IPS DF 19.7 (cell line): ENCODE data around the gene ZNF575.
"Not testable (repeated sequence)": the region's sequence is repeated elsewhere in the genome, so short reads cannot be mapped to it uniquely, and the experiment has no call there.

Source experiments
- DNase-seq: peaks from one replicate; pipeline ENCODE4 v3.0.0-alpha.2; 2013; ENCODE audit warnings: low read depth, low spot score

Gene ZNF575

GRCh38 chr19:43510713-43511112 is 22.3 kb upstream of the ZNF575 start:
- DNase-seq, result no peak

- DNase-seq, result no peak
These were observed 21.7 kb upstream of the ZNF575 start for GRCh38 chr19:43511324-43511723.

- DNase-seq, result not testable (repeated sequence)
These were observed 20.6 kb upstream of the ZNF575 start for GRCh38 chr19:43512399-43512798.

- no peak for DNase-seq
These were observed 14.9 kb upstream of the ZNF575 start for GRCh38 chr19:43518051-43518450.

GRCh38 chr19:43519436-43520088 is 13.4 kb upstream of the ZNF575 start:
- no peak for DNase-seq

- DNase-seq, result no peak
These were observed 10.1 kb upstream of the ZNF575 start for GRCh38 chr19:43522929-43523328.

GRCh38 chr19:43523696-43524095 is 9.3 kb upstream of the ZNF575 start:
- not testable (repeated sequence) for DNase-seq

GRCh38 chr19:43524922-43525835 is 7.8 kb upstream of the ZNF575 start:
- DNase-seq, result no peak

- DNase-seq, result no peak
These were observed 6.9 kb upstream of the ZNF575 start for GRCh38 chr19:43525836-43526771.

- no peak for DNase-seq
These were observed 5.8 kb upstream of the ZNF575 start, which contains the start of gene ETHE1 for GRCh38 chr19:43526884-43527859. Gene ETHE1 (minus strand): TSS chr19:43527201. CDS start chr19:43527177, 24 bp downstream.

- DNase-seq, result no peak
These were observed 4.9 kb upstream of the ZNF575 start for GRCh38 chr19:43527860-43528622.

GRCh38 chr19:43532571-43532961 is 422 bp upstream of the ZNF575 start:
- no peak for DNase-seq

- DNase-seq, result peak; percentile 93
These were observed 737 bp downstream of the ZNF575 start for GRCh38 chr19:43533546-43534304.

- no peak for DNase-seq
These were observed 1.4 kb downstream of the ZNF575 start for GRCh38 chr19:43534305-43534815.

- no peak for DNase-seq
These were observed 2.1 kb downstream of the ZNF575 start for GRCh38 chr19:43534816-43535761.

- DNase-seq, result no peak
These were observed 5.9 kb downstream of the ZNF575 start for GRCh38 chr19:43538922-43539321.

- no peak for DNase-seq
These were observed 7.4 kb downstream of the ZNF575 start for GRCh38 chr19:43540381-43540780.
